HCT116 (cell line): ENCODE data around the gene ADNP2. TPM values are rescaled to one million over a fixed set of nuclear protein-coding genes. Genes with fewer than 3 reads are reported as not detected.

ENCODE experiments used
- ATAC-seq: fragments of 200-7000 bp; cut with Tn5 transposase; 2 replicates; pipeline ENCODE4 v1.9.1; 2020; ENCODE audit warnings: mild to moderate bottlenecking, moderate library complexity
- BruUV-seq: library from RNA; stranded (reverse); fragments of 400-500 nt; replicated peaks from 2 replicates; lab custom pipeline; 2021; lab: Mats Ljungman, UMichigan
- CTCF ChIA-PET: fragments of 300-600 bp; sonication (Branson Sonifier 250); formaldehyde crosslinking; loops from one replicate; lab custom pipeline; 2021; ENCODE audit warnings: antibody characterized with exemption; lab: Charles Lee
- POLR2A ChIA-PET: fragments of 300-600, 350-600 bp; sonication (Branson Sonifier 250); formaldehyde crosslinking; loops from one replicate; lab custom pipeline; 2021; ENCODE audit warnings: antibody characterized with exemption; lab: Charles Lee
- RAD21 ChIA-PET, 2 experiments: fragments of 300-600 bp; sonication (Branson Sonifier 250); formaldehyde crosslinking; loops; one replicate each; lab custom pipeline; 2023; ENCODE audit warnings: low total read pairs in 2 of 2; ENCODE audit not compliant: uncharacterized antibody in 2 of 2, unreplicated experiment in 2 of 2, low non-redundant PET in 1 of 2; lab: Charles Lee
- DNase-seq: peaks from one replicate; pipeline ENCODE4 v3.0.0-alpha.2; 2010; ENCODE audit warnings: low read depth, low spot score
- H2AFZ ChIP-seq: fragments of 200-600 bp; shearing (Covaris generic), sonication (generic); 2 replicates; pipeline ENCODE4 v1.6.1; 2017; ENCODE audit warnings: low read depth, mixed run types, mixed read lengths, antibody characterized with exemption, low read length; ENCODE audit not compliant: poor library complexity, severe bottlenecking
- H3K27ac ChIP-seq: 2 replicates; pipeline ENCODE4 v1.5.1; 2012; ENCODE audit warnings: low read depth, low read length
- H3K27me3 ChIP-seq: fragments of 200-600 bp; sonication (generic); 2 replicates; pipeline ENCODE4 v1.6.1; 2016; ENCODE audit warnings: mixed run types, low read length, mixed read lengths; ENCODE audit not compliant: insufficient read depth
- H3K36me3 ChIP-seq, 2 experiments: fragments of 200-500 bp in 1 of 2; fragments of 200-600 bp in 1 of 2; sonication (Bioruptor generic) in 1 of 2; sonication (generic) in 1 of 2; 2 replicates each; pipeline versions ENCODE4 v1.5.1 to v1.6.1; 2014 to 2016; ENCODE audit warnings: low read length in 2 of 2, inconsistent platforms in 1 of 2, mixed read lengths in 1 of 2, mixed run types in 1 of 2; ENCODE audit not compliant: insufficient read depth in 2 of 2, control insufficient read depth in 1 of 2
- H3K4me1 ChIP-seq, 2 experiments: fragments of 200-600 bp in 1 of 2; sonication (generic) in 1 of 2; 2 replicates each; pipeline versions ENCODE4 v1.5.1 to v1.6.1; 2012 to 2017; ENCODE audit warnings: low read length in 2 of 2, inconsistent platforms in 1 of 2, mild to moderate bottlenecking in 1 of 2, mixed read lengths in 1 of 2, mixed run types in 1 of 2, moderate library complexity in 1 of 2; ENCODE audit not compliant: insufficient read depth in 2 of 2, control insufficient read depth in 1 of 2
- H3K4me2 ChIP-seq: fragments of 200-600 bp; sonication (generic); 2 replicates; pipeline ENCODE4 v1.6.1; 2017; ENCODE audit warnings: mixed run types, low read length, mixed read lengths
- H3K4me3 ChIP-seq, 2 experiments: fragments of 200-600 bp in 1 of 2; sonication (generic) in 1 of 2; replicated peaks in 1 of 2; 2 replicates each; pipeline ENCODE4 v1.5.1; 2011 to 2016; ENCODE audit warnings: low read length in 2 of 2, control low read depth in 1 of 2, low read depth in 1 of 2, mild to moderate bottlenecking in 1 of 2, mixed read lengths in 1 of 2, mixed run types in 1 of 2
- H3K79me2 ChIP-seq: fragments of 200-600 bp; sonication (generic); 2 replicates; pipeline ENCODE4 v1.6.1; 2017; ENCODE audit warnings: mild to moderate bottlenecking, mixed run types, low read length, moderate library complexity, mixed read lengths; ENCODE audit not compliant: insufficient read depth
- H3K9ac ChIP-seq: fragments of 200-600 bp; sonication (generic); 2 replicates; pipeline ENCODE4 v1.6.1; 2016; ENCODE audit warnings: low read length, mixed read lengths
- H3K9me2 ChIP-seq: fragments of 200-600 bp; sonication (generic), shearing (Covaris generic); 2 replicates; pipeline ENCODE4 v1.6.1; 2017; ENCODE audit warnings: mixed run types, mild to moderate bottlenecking, moderate library complexity; ENCODE audit not compliant: insufficient read depth
- H3K9me3 ChIP-seq, 2 experiments: fragments of 200-500 bp in 1 of 2; fragments of 200-600 bp in 1 of 2; sonication (Bioruptor generic) in 1 of 2; sonication (generic) in 1 of 2; 2 replicates each; pipeline ENCODE4 v1.6.1; 2014 to 2017; ENCODE audit warnings: low read length in 2 of 2, mixed read lengths in 2 of 2, inconsistent platforms in 1 of 2, low read depth in 1 of 2, mild to moderate bottlenecking in 1 of 2, mixed run types in 1 of 2, moderate library complexity in 1 of 2; ENCODE audit not compliant: control insufficient read depth in 1 of 2, insufficient read depth in 1 of 2
- H4K20me1 ChIP-seq: fragments of 200-600 bp; sonication (generic), shearing (Covaris generic); 2 replicates; pipeline ENCODE4 v1.6.1; 2017; ENCODE audit warnings: mixed run types, mild to moderate bottlenecking, moderate library complexity; ENCODE audit not compliant: insufficient read depth
- ATF3 ChIP-seq: IDR thresholded peaks from 2 replicates; pipeline ENCODE4 v1.6.1; 2012
- CBX3 ChIP-seq: IDR thresholded peaks from 2 replicates; pipeline ENCODE4 v1.6.1; 2012; ENCODE audit warnings: low read depth
- FOSL1 ChIP-seq: IDR thresholded peaks from 2 replicates; pipeline ENCODE4 v1.6.1; 2012; ENCODE audit warnings: low read depth
- JUND ChIP-seq: IDR thresholded peaks from 2 replicates; pipeline ENCODE4 v1.6.1; 2012
- MAX ChIP-seq: IDR thresholded peaks from 2 replicates; pipeline ENCODE4 v1.6.1; 2012
- POLR2A ChIP-seq: IDR thresholded peaks from 2 replicates; pipeline ENCODE4 v1.7.0; 2011; ENCODE audit warnings: borderline replicate concordance; ENCODE audit not compliant: insufficient read depth, insufficient read length; ENCODE audit errors: extremely low read depth
- REST ChIP-seq: IDR thresholded peaks from 2 replicates; pipeline ENCODE4 v1.6.1; 2012; ENCODE audit warnings: low read depth
- SIN3A ChIP-seq: IDR thresholded peaks from 2 replicates; pipeline ENCODE4 v1.6.1; 2012; ENCODE audit warnings: low read depth
- SP1 ChIP-seq: IDR thresholded peaks from 2 replicates; pipeline ENCODE4 v1.6.1; 2012; ENCODE audit warnings: low read depth
- YY1 ChIP-seq: IDR thresholded peaks from 2 replicates; pipeline ENCODE4 v1.6.1; 2011; ENCODE audit warnings: low read length, low read depth, moderate library complexity, mild to moderate bottlenecking; ENCODE audit not compliant: insufficient replicate concordance; ENCODE audit errors: extremely low read depth
- ZBTB33 ChIP-seq: IDR thresholded peaks from 2 replicates; pipeline ENCODE4 v1.6.1; 2011; ENCODE audit warnings: mild to moderate bottlenecking, low read length, moderate library complexity; ENCODE audit not compliant: insufficient replicate concordance; ENCODE audit errors: extremely low read depth
- ZFX ChIP-seq: fragments of 450-650 bp; IDR thresholded peaks from 2 replicates; pipeline ENCODE4 v1.6.1; 2017
- intact Hi-C: fragments of 100-400 bp; cut with micrococcal nuclease; formaldehyde crosslinking; loops from 2 replicates; pipeline ENCODE4 v1.10.0; 2022
- total RNA-seq: library from RNA; stranded (reverse); gene quantifications from one replicate; pipeline ENCODE4 v1.2.1, GENCODE V29; 2021; ENCODE audit not compliant: unreplicated experiment

Gene ADNP2
- total RNA-seq, 1 experiment from 2014 or later, result 45.4 TPM

GRCh38 chr18:80182855-80183254 is 73.8 kb downstream of the ADNP2 start:
- Histone ChIP-seq H3K9me3 (no peaks in the 10 kb centered on the region), H3K79me2 (no peaks in the 10 kb centered on the region), H3K4me2 (no peak overlapping the region), H3K9ac (no peak overlapping the region), H4K20me1 (no peaks in the 10 kb centered on the region), H3K4me1 (no peaks in the 10 kb centered on the region), H3K36me3 (no peaks in the 10 kb centered on the region), H2AFZ (no peak overlapping the region), H3K9me2 (no peaks in the 10 kb centered on the region), H3K4me3 (no peak overlapping the region), H3K27ac (no peak overlapping the region), H3K27me3 (no peaks in the 10 kb centered on the region)
- ChIA-PET POLR2A (no interaction called here), RAD21 (no interaction called here), CTCF (no interaction called here)
- BruUV-seq, result no TSS peak
- DNase-seq, result no peak
- TF ChIP-seq SP1, result no peak
- no peak for TF ChIP-seq POLR2A
- TF ChIP-seq MAX, result no peak
- TF ChIP-seq REST, result no peak
- TF ChIP-seq ATF3, result no peak
- no peak for TF ChIP-seq JUND
- TF ChIP-seq SIN3A, result no peak
- TF ChIP-seq FOSL1, result no peak
- TF ChIP-seq YY1, result no peak
- TF ChIP-seq ZFX, result no peak
- TF ChIP-seq ZBTB33, result no peak
- no peak for TF ChIP-seq CBX3
- intact Hi-C loops, result no loop called here
- no peak for ATAC-seq
